ENCODE results near the gene MOCS1. TPM values are rescaled to one million over a fixed set of nuclear protein-coding genes. Genes with fewer than 3 reads are reported as not detected.

MOCS1 gene
- total RNA-seq, 1 donor from 2014 or later = 16.0 TPM

GRCh38 chr6:39932386-39932910 is 1.8 kb downstream of the MOCS1 start:
- no peak overlapping the region for H2AFZ ChIP-seq (ENCODE audit: low read depth, low read length)
- H3K4me2 ChIP-seq (ENCODE audit: low read length) = no peak overlapping the region
- no peaks in the 10 kb centered on the region for H3K27me3 ChIP-seq (ENCODE audit: insufficient read depth, low read length)
- H3K9ac ChIP-seq (ENCODE audit: low read length) = no peak overlapping the region
- no peaks in the 10 kb centered on the region for H4K20me1 ChIP-seq (ENCODE audit: insufficient read depth, low read length)
- H3K4me3 ChIP-seq (ENCODE audit: insufficient read depth, low read depth, low read length) = no peak overlapping the region
- H3K27ac ChIP-seq (ENCODE audit: low read depth, low read length) = no peak overlapping the region
- Mint-ChIP-seq H3K4me1 (ENCODE audit: low read depth, unreplicated experiment) (peaks cover 37% of the 10 kb centered on the region), H3K27me3 (ENCODE audit: low read depth, unreplicated experiment) (peaks cover 2% of the 10 kb centered on the region), H3K9me3 (ENCODE audit: unreplicated experiment) (no peaks in the 10 kb centered on the region), H3K36me3 (ENCODE audit: low read depth, unreplicated experiment) (peaks cover 8% of the 10 kb centered on the region), H3K4me3 (ENCODE audit: unreplicated experiment) (peak overlapping the region; percentile 95), H3K27ac (ENCODE audit: unreplicated experiment) (no peak overlapping the region)
- no peaks in the 10 kb centered on the region for H3K36me3 ChIP-seq (ENCODE audit: insufficient read depth, low read length)
- FAIRE-seq = no peak
- TF ChIP-seq CTCF (IDR thresholded peaks at IDR 0.05; ENCODE audit: insufficient read depth, low read depth, low read length) (no peak), EZH2 (IDR thresholded peaks at IDR 0.05; ENCODE audit: insufficient read depth, low read length) (no peak)
- H3K9me3 ChIP-seq (ENCODE audit: insufficient read depth, low read depth, low read length) = no peaks in the 10 kb centered on the region
- DNase-seq (ENCODE audit: low read depth) = no peak
- H3K79me2 ChIP-seq (ENCODE audit: insufficient read depth, low read length) = no peaks in the 10 kb centered on the region
- peaks cover 8% of the 10 kb centered on the region for H3K4me1 ChIP-seq (ENCODE audit: insufficient read depth, low read length)

GRCh38 chr6:39931607-39932006 is 2.7 kb downstream of the MOCS1 start:
- H3K79me2 ChIP-seq (ENCODE audit: insufficient read depth, low read length) = no peaks in the 10 kb centered on the region
- H3K9me3 ChIP-seq (ENCODE audit: insufficient read depth, low read depth, low read length) = no peaks in the 10 kb centered on the region
- peaks cover 42% of the 10 kb centered on the region for H3K4me1 Mint-ChIP-seq (ENCODE audit: low read depth, unreplicated experiment)
- peaks cover 8% of the 10 kb centered on the region for H3K36me3 Mint-ChIP-seq (ENCODE audit: low read depth, unreplicated experiment)
- H2AFZ ChIP-seq (ENCODE audit: low read depth, low read length) = no peak overlapping the region
- H3K9ac ChIP-seq (ENCODE audit: low read length) = no peak overlapping the region
- peak overlapping the region; percentile 63 for H3K27ac Mint-ChIP-seq (ENCODE audit: unreplicated experiment)
- no peak overlapping the region for H3K4me3 Mint-ChIP-seq (ENCODE audit: unreplicated experiment)
- H4K20me1 ChIP-seq (ENCODE audit: insufficient read depth, low read length) = peaks cover 4% of the 10 kb centered on the region
- no peaks in the 10 kb centered on the region for H3K27me3 Mint-ChIP-seq (ENCODE audit: low read depth, unreplicated experiment)
- no peak for TF ChIP-seq EZH2 (IDR thresholded peaks at IDR 0.05; ENCODE audit: insufficient read depth, low read length)
- no peak for FAIRE-seq
- H3K4me3 ChIP-seq (ENCODE audit: insufficient read depth, low read depth, low read length) = no peak overlapping the region
- H3K27me3 ChIP-seq (ENCODE audit: insufficient read depth, low read length) = no peaks in the 10 kb centered on the region
- H3K9me3 Mint-ChIP-seq (ENCODE audit: unreplicated experiment) = no peaks in the 10 kb centered on the region
- no peak overlapping the region for H3K4me2 ChIP-seq (ENCODE audit: low read length)
- DNase-seq (ENCODE audit: low read depth) = no peak
- peaks cover 16% of the 10 kb centered on the region for H3K4me1 ChIP-seq (ENCODE audit: insufficient read depth, low read length)
- H3K36me3 ChIP-seq (ENCODE audit: insufficient read depth, low read length) = no peaks in the 10 kb centered on the region
- no peak overlapping the region for H3K27ac ChIP-seq (ENCODE audit: low read depth, low read length)

- no peak for TF ChIP-seq EZH2 (IDR thresholded peaks at IDR 0.05; ENCODE audit: insufficient read depth, low read length)
- TF ChIP-seq CTCF (IDR thresholded peaks at IDR 0.05; ENCODE audit: insufficient read depth, low read depth, low read length) = no peak
- no peak overlapping the region for H3K27ac Mint-ChIP-seq (ENCODE audit: unreplicated experiment)
- no peak overlapping the region for H3K4me3 Mint-ChIP-seq (ENCODE audit: unreplicated experiment)
Observed at GRCh38 chr6:39930540-39930939, 3.7 kb downstream of the MOCS1 start.

More at GRCh38 chr6:39930540-39930939, 3.7 kb downstream of the MOCS1 start:
- no peak for DNase-seq (ENCODE audit: low read depth)
- Mint-ChIP-seq H3K4me1 (ENCODE audit: low read depth, unreplicated experiment) (peaks cover 42% of the 10 kb centered on the region), H3K27me3 (ENCODE audit: low read depth, unreplicated experiment) (no peaks in the 10 kb centered on the region), H3K9me3 (ENCODE audit: unreplicated experiment) (no peaks in the 10 kb centered on the region), H3K36me3 (ENCODE audit: low read depth, unreplicated experiment) (peaks cover 12% of the 10 kb centered on the region)
- Histone ChIP-seq H3K9ac (ENCODE audit: low read length) (no peak overlapping the region), H3K9me3 (ENCODE audit: insufficient read depth, low read depth, low read length) (no peaks in the 10 kb centered on the region), H3K4me3 (ENCODE audit: insufficient read depth, low read depth, low read length) (no peak overlapping the region), H3K4me1 (ENCODE audit: insufficient read depth, low read length) (peaks cover 16% of the 10 kb centered on the region), H2AFZ (ENCODE audit: low read depth, low read length) (no peak overlapping the region), H3K27me3 (ENCODE audit: insufficient read depth, low read length) (no peaks in the 10 kb centered on the region), H3K36me3 (ENCODE audit: insufficient read depth, low read length) (no peaks in the 10 kb centered on the region), H4K20me1 (ENCODE audit: insufficient read depth, low read length) (peaks cover 4% of the 10 kb centered on the region), H3K4me2 (ENCODE audit: low read length) (no peak overlapping the region), H3K27ac (ENCODE audit: low read depth, low read length) (no peak overlapping the region), H3K79me2 (ENCODE audit: insufficient read depth, low read length) (no peaks in the 10 kb centered on the region)
- no peak for FAIRE-seq
